IPS-NIHi7 (cell line): ENCODE measurements around the gene SUCLG2.
"Not testable (repeated sequence)": the region's sequence is repeated elsewhere in the genome, so short reads cannot be mapped to it uniquely, and the experiment has no call there.

Source experiments
- DNase-seq: peaks from one replicate; pipeline ENCODE4 v3.0.0; 2012; ENCODE audit warnings: mixed read lengths; ENCODE audit errors: extremely low spot score

The SUCLG2 gene

DNA sequence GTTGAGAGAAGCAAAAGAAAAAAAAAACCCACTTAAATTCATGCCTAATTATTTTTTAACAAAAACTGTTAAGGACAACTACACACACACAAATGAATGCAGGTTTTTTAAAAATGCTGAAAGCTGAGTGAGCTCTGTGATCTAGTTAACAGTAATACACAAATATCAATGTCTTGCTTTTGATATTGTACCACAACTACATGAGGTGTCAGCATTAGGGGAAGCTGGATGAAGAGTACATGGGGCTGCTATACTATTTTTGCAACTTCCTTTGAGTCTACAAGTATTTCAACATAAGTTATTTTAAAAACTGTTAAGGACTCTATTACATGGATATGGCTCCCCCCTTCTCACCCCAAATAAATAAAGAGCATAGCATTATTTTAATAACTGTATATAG, 44.7 kb downstream of the SUCLG2 start:
- no peak for DNase-seq

DNA sequence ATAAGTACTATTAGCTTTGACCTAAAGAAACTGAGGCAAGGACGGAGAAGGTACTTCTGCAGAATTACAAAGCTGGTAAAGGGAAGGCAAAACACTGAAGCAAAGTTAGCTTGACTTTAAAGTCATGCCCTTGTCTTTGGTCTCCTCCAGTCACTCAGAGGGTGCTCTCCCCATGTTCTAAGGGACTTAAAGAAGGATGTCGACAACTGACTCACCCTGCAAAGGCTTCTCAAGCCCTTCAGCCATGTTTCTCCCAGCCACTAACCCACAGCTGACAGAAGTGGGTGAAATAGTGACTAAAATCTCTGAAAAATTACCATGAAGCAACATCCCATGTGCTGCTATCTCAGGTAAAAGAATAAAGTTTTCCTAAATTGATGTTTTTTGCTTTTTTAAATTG, 46.4 kb downstream of the SUCLG2 start:
- no peak for DNase-seq

DNA sequence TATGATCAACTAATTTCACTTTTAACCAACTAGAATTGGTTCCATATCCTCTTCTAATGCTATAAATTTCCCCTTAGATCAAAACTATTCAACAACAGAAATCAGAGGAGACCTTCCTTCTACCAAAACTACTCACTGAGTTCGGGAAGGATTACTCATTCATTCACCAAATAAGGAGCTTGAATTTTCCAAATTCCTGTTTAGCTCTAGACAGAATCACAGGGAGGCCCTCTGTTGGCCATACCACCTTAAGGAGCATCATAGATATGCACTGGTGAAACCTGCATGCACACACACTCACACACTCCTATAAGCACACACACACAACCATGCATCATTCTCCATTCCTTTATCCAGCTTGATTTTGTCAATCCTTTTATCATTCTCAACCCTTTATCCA, 49.0 kb downstream of the SUCLG2 start:
- no peak for DNase-seq

DNA sequence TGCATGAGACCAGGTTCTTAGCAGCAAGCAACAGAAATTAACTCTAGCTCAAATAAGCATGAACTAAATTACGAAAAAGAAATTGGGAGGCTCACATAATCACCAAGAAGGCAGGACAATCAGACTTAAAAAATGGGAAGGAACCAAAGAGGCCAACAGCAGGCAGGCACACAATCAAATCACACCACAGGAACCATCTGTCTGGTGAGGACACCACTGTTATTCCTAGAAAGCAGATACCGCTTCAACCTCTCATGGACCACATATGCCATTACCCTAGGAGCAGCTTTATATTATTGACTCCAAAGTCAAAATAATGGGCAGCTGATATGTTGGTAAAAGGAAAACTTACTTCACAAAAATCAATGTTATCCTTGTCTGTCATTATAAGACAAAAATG, 51.6 kb downstream of the SUCLG2 start:
- DNase-seq = no peak

DNA sequence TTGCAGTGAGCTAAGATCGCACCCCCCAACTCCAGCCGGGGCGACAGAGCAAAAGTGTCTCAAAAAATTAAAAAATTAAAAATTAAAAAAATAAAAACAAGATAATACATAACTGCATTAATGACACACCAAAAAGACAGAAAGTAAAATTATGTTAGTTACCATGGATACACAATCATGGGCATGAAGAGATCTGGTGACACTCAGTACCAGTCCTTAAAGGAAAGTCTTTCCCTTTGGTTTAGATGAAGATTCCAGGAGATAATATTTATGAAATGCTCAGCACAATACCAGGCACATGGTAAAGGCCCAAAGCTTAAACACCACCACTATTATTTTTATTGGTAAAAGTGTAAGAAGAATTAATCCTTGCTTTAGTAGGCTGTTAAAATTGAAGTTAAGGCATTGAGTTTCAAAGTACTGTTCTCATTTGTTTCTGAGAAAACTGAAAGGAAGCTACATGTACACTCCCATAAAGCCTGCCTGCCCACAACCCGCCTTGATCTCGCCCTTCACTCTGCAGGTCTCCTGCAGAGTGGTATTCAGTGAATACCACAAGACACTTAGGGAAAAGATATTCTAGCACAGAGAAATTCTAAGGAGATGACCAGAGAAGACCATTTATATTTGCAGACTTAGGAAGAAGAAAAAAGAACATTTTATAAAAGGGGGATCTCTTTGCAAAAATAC, 52.3 kb downstream of the SUCLG2 start:
- no peak for DNase-seq

DNA sequence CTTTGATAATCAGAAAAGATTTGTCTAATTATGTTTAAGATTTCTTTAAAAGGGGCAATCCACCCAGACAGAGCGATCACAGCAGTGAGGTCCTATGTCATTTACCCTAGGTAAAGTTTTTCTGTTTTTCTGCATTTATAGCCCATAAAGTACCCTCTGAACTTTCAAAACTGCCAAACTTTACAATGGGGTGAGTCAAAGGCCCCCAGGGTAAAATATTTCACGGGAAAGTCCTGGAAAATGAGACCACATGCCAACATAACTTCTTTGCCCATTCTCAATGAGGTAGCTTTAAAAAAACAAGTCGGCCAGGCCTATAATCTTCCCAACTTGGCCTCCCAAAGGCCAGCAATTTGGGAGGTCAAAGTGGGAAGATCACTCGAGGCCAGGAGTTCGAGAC, 53.0 kb downstream of the SUCLG2 start:
- no peak for DNase-seq

DNA sequence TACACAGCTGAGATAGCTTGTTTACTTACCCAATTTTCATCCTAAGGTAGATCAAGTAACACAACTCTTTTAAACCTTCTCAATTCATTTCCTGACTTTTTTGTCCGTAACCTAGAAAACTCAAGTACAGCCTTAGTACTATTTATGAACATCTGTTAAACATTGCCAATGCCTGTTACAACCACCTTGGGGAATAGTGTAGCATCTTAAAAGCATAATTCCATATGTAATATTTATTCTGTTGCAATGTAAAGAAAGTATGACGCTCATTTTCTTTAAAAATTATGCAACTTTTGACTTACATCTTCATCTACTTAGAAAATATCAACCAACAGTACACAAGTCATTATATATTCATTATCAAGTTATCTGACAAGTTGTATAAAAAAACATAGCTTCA, 54.6 kb downstream of the SUCLG2 start:
- no peak for DNase-seq

DNA sequence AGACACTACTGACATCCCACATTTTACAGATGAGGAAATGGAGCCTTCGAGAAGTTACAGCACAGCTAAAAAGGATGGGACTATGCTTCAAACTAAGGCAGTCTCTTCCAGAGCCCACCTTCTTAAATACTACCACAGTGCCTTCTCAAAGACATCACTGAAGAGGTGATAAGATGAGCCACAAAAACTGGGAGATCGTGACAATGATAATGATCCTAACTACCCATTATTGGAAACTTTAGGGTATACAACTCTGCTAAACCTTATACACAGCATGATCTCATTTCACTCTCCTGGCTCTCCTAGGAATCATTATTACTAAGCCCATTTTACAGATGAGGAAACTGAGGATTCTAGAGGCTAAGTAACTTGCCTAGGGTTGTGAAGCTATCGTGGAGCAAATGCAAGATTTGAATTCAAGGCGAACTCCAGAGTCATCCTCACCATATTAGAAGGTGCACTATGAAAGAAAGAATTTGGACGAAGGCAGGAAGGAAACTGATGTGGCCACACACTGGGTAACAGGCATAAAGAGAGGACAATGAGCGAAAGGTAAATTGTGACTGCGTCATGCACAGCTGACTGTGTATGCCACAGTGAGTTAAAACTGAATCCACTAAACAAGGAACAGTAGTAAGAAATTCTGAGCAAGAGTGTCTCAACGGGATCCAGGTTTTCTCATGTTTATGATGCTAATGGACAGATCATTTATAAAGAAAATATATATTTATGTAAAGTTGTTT, 55.4 kb downstream of the SUCLG2 start:
- DNase-seq = no peak

DNA sequence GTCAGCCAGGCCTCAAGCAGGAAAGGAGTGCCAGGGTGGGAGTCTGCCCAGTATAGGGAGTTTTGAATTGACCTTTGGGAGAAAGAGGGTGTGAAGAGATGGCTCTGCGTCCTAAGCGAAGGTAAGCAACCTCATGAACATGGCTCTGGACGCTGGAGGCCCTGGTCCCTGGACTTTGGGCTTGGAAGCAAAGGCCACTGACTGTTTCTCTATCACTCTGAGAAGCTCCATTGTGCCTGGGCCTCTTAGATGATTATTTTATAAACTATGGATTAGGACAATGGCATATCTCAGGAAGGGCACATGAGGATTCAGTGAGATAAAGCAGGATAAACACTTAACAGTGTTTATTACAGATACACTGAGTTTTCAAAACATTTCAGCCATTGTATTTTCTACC, 59.0 kb downstream of the SUCLG2 start:
- no peak for DNase-seq

DNA sequence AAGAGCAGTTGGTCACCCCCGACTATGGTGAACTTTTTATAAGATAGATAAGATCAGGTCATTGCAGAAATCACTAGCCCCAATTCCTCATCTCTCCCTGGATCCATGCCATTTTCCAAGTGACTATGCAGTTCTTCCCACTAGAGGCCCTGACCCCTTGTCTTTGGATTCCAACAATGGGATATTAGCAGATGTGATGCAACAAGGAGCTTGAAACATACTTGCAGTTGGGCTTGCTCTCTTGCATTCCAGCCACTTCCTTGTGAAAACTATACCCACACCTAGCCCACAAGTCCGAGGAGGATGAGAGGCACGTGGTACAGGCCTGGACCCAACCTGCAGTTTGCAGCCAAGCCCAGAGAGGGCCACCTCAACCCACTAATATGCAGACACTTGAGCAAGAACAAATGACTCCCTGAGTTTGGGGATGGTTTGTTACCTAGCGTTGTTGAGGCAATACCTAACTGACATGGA, 60.6 kb downstream of the SUCLG2 start:
- DNase-seq = peak; percentile 27

DNA sequence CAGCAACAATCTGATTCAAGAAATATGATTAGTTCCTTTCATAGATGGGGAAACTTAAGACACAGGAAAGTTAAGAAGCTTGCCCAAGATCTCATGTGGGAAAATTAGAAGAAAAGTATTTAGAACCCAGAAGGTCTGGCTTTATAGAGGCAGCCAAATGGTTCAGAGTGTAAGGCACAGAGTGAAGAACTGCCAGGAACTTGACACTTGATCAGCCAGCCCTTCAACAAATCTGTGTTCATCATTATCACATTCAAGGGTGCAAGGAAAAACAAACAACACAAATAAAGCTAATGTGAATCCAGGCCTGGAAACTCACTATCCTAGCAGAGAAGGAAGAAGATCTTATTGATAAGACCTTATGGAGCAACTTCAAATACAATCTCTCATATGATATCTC, 62.4 kb downstream of the SUCLG2 start:
- no peak for DNase-seq

DNA sequence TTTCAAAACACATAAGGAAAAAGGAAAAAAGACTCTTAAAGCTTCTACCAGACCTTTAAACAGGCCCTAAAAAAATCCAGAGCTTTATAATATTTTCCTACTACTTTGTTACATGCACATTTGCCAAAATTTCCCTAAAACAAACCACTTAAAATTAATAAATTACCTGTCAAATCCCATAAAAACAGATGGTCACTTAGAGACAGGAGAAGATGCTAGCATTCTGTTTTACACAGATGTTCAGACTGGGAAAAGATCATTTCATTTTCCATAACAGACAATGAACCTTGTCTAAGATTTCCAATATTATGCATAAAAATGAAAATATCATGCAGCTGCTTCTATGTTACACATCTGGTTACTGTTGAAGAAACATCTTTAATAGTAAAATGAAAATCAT, 66.6 kb downstream of the SUCLG2 start:
- no peak for DNase-seq

DNA sequence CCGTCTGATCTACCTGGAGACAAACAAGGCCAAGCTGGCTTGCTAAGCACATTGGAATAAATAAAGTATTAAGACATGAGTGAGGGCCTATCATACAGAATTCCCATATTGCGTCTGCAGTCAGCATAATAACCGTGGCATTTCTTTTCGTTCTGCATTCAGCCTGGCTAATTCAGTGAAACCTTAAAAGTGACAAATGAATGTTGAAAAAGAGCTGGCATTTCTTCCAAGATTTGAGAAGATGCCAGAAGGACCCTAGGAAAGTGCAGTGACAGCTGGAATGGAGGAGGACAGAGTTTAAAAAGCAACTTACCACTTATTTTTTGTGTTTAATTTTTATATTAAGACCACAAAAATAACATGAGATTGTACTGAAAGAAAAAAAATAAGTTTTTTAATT, 67.1 kb downstream of the SUCLG2 start:
- DNase-seq = no peak

DNA sequence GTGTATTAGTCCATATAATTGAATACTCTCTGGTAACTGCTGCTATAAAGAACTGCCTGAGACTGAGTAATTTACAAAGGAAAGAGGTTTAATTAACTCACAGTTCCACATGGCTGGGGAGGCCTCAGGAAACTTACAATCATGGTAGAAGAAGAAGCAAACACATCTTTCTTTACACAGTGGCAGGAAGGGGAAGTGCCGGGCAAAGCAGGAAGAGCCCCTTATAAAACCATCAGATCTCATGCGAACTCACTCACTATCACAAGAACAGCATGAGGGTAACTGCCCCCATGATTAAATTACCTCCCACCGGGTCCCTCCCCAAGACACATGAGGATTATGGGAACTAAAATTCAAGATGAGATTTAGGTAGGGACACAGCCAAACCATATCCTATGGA, 69.8 kb downstream of the SUCLG2 start:
- not testable (repeated sequence) for DNase-seq

DNA sequence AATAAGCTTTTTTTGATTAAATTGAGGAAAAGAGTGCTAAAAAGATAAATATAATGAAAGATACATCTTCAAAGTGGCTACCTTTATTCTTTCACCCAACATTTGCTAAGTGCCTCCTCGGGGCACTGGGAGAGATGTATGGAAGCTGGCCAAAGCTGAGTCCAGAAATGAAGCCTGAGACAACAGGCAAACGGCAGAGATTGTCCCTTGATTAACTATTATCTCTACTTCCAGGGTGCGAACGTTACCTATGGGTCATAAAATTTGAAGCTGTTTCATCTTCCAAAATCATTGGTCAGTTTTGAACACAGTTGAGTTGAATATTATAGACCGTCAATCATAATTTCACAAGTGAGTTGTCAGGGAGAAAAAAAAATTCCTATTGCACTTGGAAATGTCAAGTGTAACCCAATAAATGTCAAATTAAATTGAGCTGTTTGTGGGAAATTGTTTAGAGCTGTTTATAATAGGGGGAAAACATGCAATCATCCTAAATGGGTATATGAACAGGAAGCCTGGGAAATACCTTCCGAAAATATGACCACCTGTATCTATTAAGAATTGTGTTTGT, 73.9 kb downstream of the SUCLG2 start:
- DNase-seq = no peak

DNA sequence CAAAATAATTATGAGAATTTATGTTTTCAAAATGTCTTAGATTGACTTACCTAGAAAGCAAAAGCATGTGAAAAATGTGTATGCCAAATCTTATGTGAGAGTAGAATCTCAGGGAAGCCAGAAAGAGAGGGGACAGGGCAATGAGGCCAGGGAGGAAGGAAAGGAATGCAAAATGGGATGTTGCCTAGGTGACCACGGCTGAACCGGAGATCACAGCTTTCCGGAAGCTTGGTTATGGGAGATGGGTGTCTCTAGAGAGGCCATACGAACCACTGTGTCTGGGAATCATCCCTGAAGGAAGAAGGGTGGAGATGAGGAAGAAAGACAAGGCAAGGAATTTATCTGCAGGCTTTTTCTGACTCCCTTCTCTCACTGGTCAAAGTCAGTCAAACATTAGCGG, 76.0 kb downstream of the SUCLG2 start:
- DNase-seq = peak; percentile 17

DNA sequence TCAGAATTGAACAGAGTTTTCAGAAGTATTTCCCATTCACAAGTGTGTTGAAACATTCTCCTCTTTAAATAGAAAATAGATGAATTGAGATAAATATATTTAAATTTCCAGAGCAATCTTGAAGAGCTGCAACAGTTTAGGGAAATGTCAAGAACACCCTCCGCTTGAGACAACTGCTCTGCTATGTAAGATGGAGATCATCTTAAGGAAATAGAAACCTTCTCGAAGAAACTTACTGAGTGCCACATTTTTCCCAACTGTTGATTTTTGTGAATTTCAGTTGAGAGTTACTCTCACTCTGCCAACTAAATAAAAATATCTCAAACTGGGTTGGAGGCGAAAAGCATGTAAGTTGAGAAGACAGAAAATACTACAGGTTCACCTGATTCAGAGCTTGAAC, 78.0 kb downstream of the SUCLG2 start:
- no peak for DNase-seq

DNA sequence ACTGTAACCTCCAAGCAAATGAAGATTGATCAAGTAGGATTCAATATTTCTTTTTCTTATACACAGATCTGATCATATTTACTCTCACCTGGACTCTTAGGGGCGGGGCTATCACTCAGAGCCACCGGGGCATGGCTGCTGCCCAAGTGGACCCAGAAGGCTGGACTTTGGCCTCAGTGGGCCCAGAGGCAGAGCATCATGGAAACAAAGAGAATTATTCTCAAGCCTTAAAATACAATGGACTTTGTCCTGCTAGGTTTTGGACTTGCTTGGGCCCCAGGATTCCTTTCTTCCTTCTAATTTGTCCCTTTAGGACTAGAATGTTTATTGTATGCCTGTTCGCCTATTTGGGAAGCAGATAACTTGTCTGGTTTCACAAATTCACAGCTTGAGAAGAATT, 85.1 kb downstream of the SUCLG2 start:
- DNase-seq = no peak

DNA sequence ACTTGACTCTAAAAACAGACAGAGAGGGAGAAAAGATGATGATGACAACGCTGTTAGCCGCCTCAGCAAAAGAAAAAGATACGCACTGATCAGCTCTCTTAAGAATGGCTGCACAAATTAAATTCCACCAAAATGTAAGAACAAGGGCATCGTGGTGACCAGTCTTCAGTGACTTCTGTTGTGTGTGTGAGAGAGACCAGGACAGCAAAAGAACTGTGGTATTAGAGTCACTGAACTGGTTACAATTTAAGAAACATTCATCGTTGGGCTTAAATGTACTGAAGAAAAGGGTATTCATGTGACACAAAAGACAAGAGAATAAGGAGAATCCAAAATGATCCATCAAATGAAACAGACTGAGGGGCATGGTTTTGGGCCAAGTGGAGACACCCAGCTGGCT, 86.5 kb downstream of the SUCLG2 start:
- no peak for DNase-seq

DNA sequence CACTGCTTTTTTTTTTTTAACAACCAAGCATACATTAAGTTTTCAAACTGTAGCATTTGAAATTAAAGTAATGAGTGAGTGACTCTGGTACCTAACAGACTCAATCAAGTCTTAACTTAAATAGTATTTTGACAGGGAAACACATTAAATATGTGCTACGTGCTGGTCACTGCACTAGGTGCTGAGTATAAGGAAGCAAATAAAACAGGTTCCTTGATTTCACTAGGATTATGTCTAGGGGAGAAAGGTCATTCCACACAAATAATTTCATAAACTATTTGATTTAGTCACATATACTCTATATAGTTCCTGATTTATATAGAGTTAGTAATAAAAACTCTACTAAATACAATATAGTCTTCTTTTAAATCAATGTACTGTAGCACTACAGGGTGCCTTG, 89.4 kb downstream of the SUCLG2 start:
- DNase-seq = no peak

DNA sequence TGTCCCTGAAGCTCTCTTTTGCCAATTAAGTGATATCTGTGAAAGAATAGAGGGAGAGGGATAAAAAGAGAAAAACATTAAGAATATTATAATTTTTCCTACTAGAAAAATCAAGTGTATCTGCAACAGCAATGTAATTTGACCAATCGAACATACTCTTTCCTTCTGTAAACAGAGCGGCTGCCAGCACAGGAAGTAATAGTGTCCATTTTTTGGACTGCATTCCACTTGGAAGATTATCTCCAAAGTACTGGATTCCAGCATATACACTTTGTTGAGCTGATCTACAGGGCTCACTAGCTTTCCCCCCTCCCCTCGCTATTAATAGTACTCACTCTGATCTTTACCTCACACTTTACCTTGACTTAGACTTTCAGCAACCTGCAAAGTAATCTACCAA, 90.4 kb downstream of the SUCLG2 start:
- no peak for DNase-seq

DNA sequence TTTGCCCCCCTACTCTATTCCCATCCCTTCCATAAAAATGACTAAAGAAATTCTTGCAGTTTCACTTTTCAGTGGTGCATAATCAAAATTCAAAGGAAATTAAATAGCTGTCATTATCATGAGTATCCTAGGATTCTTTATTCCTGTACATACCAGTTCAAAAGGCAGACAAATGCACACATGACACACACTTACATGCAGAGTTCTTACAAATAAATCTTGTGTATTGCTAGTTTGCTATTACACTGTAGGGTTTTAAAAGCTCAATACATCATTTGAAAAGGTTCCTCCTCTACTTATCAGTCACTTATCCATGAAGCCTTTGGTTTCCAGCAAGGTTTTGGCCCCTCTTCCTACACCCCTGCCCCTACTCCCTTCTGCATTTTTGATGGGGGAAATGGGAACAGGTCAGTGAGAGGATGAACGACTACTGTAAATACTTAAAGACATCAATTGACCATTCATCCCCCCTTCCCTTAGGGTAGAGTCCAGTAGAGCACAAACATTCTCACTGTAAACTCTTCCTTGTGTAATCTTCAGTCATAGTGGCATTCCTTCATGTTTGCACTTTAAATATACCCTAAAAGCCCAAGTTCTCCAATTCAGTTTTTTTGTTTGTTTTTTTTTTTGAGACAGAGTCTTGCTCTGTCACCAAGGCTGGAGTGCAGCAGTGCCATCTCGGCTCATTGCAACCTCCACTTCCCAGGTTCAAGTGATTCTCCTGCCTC, 92.6 kb downstream of the SUCLG2 start:
- DNase-seq = no peak

DNA sequence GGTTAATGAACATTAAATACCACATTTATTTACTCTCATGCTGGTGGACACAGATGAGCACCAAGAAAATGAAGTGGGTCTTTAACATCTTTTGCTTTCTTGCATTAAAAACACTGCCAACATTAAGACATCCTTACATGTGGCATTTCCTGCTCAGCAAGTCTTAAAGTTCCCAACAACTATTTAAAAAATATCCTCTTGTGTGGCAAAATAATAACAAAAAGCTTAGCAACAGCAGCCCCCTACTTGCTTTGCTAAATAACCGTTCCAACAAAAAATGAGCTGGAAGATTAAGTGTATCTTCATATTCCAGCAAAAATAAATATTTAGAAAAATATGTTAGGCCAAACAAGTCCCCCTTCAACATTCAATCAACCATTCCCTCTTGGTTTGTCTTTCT, 93.1 kb downstream of the SUCLG2 start:
- DNase-seq = no peak
